Right ventricle myocardium superior (tissue), 1 donor: ENCODE data around the gene SMLR1. TPM values are rescaled to one million over a fixed set of nuclear protein-coding genes. Genes with fewer than 3 reads are reported as not detected.
A peak's percentile ranks its signal among the peaks of the same experiment; 100 is the strongest.

ENCODE experiments used
- ATAC-seq: fragments of 200-7000 bp; cut with Tn5 transposase; one replicate; pipeline ENCODE4 v1.9.1; 2020; ENCODE audit warnings: mild to moderate bottlenecking; ENCODE audit not compliant: poor library complexity
- DNase-seq: peaks from one replicate; pipeline ENCODE4 v3.0.0-alpha.2; 2020
- intact Hi-C: fragments of 100-400 bp; cut with DNase I; formaldehyde crosslinking; loops from one replicate; pipeline ENCODE4 v1.11.2; 2022
- total RNA-seq: library from RNA; stranded (reverse); fragmentation: NEBNext Ultra II Directional; extraction: Animal tissue kit (Norgen Biotek cat#: 25700); gene quantifications from one replicate; pipeline ENCODE4 v1.2.1, GENCODE V29; 2021
- donor health status: DM: no; HTN: yes; CAD: no; lungs with severe emphysema.

Gene SMLR1
- total RNA-seq, 1 donor from 2014 or later, result not detected

GRCh38 chr6:130872250-130873095, 45.3 kb downstream of the SMLR1 start:
- peak; percentile 56 for ATAC-seq
- intact Hi-C loops, result no loop called here
- peak; percentile 78 for DNase-seq

GRCh38 chr6:130873746-130874145, 46.5 kb downstream of the SMLR1 start:
- intact Hi-C loops, result no loop called here
- ATAC-seq, result no peak

GRCh38 chr6:130879826-130880225, 52.6 kb downstream of the SMLR1 start:
- intact Hi-C loops, result no loop called here
- ATAC-seq (no peak), DNase-seq (no peak)

More at GRCh38 chr6:130873746-130874145, 46.5 kb downstream of the SMLR1 start:
- DNase-seq, result no peak

GRCh38 chr6:130882370-130882769, 55.2 kb downstream of the SMLR1 start:
- intact Hi-C loops, result no loop called here
- DNase-seq, result no peak
- ATAC-seq, result peak; percentile 45

- no peak for DNase-seq
- peak; percentile 94 for ATAC-seq
- intact Hi-C loops, result loop anchor here (5.0 kb wide), 2 partner anchors 232 to 647 kb away; no protein-coding TSS in a partner anchor
Observed at GRCh38 chr6:130885392-130886192, 58.4 kb downstream of the SMLR1 start.

Other genes with a start within 250 kb of the SMLR1 start
- 88.8 TPM for gene EPB41L2, start 235.8 kb downstream of the SMLR1 start, total RNA-seq